HEK293 (cell line): ENCODE measurements around the gene IL1RN.

Source experiments
- TCF7L2 ChIP-seq: IDR thresholded peaks from 2 replicates; pipeline ENCODE4 v1.6.1; 2011; ENCODE audit warnings: low read depth, mild to moderate bottlenecking, inconsistent platforms, low read length, moderate library complexity, borderline replicate concordance
- ZBTB8A ChIP-seq: fragments of 450-650 bp; formaldehyde crosslinking; IDR thresholded peaks from 2 replicates; pipeline ENCODE4 v1.5.1; 2016; ENCODE audit warnings: missing biosample characterization, missing genetic modification characterization
- ZNF274 ChIP-seq, 2 experiments: fragments of 200-500 bp in 1 of 2; fragments of 450-650 bp in 1 of 2; sonication (Bioruptor generic) in 1 of 2; formaldehyde crosslinking in 1 of 2; IDR thresholded peaks; 2 replicates each; pipeline versions ENCODE4 v1.5.1 to v1.6.1; 2014 to 2016; ENCODE audit warnings: borderline replicate concordance in 1 of 2, inconsistent platforms in 1 of 2, low read length in 1 of 2, missing biosample characterization in 1 of 2, missing genetic modification characterization in 1 of 2
- ZNF302 ChIP-seq: fragments of 450-650 bp; formaldehyde crosslinking; IDR thresholded peaks from 2 replicates; pipeline ENCODE4 v1.5.1; 2016; ENCODE audit warnings: missing biosample characterization, missing genetic modification characterization, low read depth
- ZNF571 ChIP-seq: fragments of 450-650 bp; formaldehyde crosslinking; IDR thresholded peaks from 2 replicates; pipeline ENCODE4 v1.5.0; 2017; ENCODE audit warnings: missing biosample characterization, missing genetic modification characterization
- TF ChIP-seq, protein P1 (sequence below): fragments of 450-650 bp; IDR thresholded peaks from 2 replicates; pipeline ENCODE4 v1.5.1; 2018; ENCODE audit warnings: missing biosample characterization, missing genetic modification characterization
- TF ChIP-seq, protein P2 (sequence below): fragments of 450-650 bp; formaldehyde crosslinking; IDR thresholded peaks from 2 replicates; pipeline ENCODE4 v1.5.1; 2017; ENCODE audit warnings: missing biosample characterization, missing genetic modification characterization

DNA sequence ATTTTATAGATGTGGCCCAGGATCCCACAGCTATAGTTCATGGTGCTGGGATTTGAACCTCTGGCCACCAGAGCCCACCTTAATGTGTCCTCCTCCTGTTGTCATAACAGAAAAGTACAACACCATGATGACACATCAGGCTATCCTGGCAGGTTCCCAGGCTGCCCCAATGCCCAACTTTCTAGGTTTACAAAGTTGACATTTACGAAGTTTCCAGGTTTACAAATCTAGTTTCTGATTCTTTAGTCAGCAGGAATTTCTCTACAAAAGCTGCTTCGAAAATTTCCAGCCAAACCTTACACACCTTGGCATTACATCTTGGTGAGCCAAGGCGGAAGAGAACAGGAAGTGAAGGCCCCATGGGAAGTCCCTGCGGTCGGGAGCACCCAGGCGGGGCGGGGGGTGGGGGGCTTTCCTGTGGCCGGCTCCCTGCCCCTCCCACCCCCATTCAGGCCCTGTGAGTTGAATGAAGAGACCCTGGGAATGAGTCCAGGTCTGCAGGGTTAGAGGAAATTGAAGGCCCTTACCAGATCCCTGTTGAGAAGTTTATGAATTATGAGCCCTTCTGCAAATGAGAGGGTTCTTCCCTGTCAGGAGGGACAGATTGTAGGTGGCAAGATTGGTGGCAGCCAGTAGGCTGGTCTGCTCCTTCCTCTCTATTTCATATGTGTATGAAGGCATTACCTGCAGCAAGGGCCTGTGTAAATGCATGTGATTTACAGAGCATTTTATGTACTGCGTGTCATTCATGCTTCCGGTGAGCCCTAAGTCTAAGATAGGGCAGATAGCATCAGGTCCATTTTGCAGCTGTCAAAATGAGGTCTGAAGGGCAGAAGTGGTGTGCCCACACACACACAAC is 11.1 kb upstream of the IL1RN start:
- no peak for TF ChIP-seq ZBTB8A
- TF ChIP-seq, protein P1, sequence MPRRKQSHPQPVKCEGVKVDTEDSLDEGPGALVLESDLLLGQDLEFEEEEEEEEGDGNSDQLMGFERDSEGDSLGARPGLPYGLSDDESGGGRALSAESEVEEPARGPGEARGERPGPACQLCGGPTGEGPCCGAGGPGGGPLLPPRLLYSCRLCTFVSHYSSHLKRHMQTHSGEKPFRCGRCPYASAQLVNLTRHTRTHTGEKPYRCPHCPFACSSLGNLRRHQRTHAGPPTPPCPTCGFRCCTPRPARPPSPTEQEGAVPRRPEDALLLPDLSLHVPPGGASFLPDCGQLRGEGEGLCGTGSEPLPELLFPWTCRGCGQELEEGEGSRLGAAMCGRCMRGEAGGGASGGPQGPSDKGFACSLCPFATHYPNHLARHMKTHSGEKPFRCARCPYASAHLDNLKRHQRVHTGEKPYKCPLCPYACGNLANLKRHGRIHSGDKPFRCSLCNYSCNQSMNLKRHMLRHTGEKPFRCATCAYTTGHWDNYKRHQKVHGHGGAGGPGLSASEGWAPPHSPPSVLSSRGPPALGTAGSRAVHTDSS (tag by site-specific recombination), result no peak
- no peak for TF ChIP-seq TCF7L2
- TF ChIP-seq ZNF274 (IDR thresholded peaks at IDR 0.05; ENCODE audit: low read length), result no peak
- no peak for TF ChIP-seq ZNF274 (tag by site-specific recombination; IDR thresholded peaks at IDR 0.05; ENCODE audit: borderline replicate concordance)
- no peak for TF ChIP-seq ZNF302 (tag by site-specific recombination)
- no peak for TF ChIP-seq ZNF571 (tag by site-specific recombination)
- TF ChIP-seq, protein P2, sequence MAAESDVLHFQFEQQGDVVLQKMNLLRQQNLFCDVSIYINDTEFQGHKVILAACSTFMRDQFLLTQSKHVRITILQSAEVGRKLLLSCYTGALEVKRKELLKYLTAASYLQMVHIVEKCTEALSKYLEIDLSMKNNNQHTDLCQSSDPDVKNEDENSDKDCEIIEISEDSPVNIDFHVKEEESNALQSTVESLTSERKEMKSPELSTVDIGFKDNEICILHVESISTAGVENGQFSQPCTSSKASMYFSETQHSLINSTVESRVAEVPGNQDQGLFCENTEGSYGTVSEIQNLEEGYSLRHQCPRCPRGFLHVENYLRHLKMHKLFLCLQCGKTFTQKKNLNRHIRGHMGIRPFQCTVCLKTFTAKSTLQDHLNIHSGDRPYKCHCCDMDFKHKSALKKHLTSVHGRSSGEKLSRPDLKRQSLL (tag by site-specific recombination), result no peak
